CD4-positive, alpha-beta T cell treated with Interleukin-10 for 1 hour (primary cell): ENCODE data around the gene TRAK2.
"Not testable (repeated sequence)": the region's sequence is repeated elsewhere in the genome, so short reads cannot be mapped to it uniquely, and the experiment has no call there.

Experiments used
- DNase-seq: peaks from one replicate; pipeline ENCODE4 v3.0.0-alpha.2; 2020

The TRAK2 gene, protein sequence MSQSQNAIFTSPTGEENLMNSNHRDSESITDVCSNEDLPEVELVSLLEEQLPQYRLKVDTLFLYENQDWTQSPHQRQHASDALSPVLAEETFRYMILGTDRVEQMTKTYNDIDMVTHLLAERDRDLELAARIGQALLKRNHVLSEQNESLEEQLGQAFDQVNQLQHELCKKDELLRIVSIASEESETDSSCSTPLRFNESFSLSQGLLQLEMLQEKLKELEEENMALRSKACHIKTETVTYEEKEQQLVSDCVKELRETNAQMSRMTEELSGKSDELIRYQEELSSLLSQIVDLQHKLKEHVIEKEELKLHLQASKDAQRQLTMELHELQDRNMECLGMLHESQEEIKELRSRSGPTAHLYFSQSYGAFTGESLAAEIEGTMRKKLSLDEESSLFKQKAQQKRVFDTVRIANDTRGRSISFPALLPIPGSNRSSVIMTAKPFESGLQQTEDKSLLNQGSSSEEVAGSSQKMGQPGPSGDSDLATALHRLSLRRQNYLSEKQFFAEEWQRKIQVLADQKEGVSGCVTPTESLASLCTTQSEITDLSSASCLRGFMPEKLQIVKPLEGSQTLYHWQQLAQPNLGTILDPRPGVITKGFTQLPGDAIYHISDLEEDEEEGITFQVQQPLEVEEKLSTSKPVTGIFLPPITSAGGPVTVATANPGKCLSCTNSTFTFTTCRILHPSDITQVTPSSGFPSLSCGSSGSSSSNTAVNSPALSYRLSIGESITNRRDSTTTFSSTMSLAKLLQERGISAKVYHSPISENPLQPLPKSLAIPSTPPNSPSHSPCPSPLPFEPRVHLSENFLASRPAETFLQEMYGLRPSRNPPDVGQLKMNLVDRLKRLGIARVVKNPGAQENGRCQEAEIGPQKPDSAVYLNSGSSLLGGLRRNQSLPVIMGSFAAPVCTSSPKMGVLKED

DNA sequence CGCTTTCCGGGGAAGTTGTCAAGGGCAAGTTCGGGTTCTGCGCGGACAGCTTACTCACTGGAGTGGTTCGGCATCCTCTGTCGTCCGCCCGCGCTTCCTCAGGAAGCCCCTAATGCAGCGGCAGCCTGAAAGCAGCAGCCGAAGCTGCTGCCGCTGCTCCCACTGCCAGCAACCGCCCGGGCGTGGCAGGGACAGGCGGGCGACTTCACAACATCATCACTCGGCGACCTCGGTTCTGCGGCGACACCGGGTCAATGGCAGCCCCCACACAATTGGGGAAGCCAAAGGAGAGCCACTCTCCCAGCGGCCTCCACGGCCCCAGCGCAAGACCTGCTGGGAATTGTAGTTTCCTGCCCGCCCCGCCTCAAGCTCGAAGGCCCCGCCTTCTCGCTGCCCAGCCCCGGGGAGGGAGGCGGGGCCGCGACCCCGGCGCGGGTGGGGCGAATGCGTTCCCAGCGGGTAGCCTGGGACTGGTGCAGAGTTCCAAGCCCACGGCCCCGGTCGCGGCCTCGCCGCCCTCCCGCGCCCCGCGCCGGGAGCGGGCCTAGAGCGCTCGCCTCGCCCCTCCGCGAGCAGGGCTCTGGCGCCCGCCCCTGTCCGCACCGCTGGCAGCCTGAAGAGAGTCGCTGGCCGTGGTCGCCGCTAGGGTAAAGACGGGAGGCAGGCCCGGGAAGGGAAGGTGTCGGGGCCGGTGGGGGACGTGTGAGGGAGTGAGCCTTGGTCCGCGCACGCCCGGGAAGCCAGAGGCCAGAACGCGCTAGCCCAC, at the start of gene TRAK2, which contains the start of gene STRADB:
TRAK2 (minus strand) TSS at position 167 of the 766 bp plus-strand sequence. CDS start 30,951 bp downstream, outside the sequence.
STRADB (plus strand) TSS at position 449 of the 766 bp plus-strand sequence. CDS start 3,101 bp downstream, outside the sequence.
- peak; percentile 97 for DNase-seq

DNA sequence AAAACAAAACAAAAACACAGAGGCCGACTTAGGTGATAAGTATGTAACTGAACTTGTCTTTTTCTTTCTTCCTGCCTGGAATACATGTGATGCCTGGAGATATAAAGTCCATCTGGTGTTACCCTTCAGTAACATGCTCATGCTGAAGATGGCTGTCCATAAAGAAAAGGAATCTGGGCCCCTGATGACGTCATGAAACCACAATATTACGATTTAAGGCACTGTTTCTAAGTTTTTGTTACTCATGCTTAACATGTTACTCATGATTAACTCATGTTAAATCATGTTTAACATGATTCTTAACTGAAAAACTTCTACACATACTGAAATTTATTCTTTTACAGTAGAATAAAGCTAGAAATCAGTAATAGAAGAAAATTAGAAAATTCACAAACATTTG, 49.3 kb upstream of the TRAK2 start:
- DNase-seq: no peak

DNA sequence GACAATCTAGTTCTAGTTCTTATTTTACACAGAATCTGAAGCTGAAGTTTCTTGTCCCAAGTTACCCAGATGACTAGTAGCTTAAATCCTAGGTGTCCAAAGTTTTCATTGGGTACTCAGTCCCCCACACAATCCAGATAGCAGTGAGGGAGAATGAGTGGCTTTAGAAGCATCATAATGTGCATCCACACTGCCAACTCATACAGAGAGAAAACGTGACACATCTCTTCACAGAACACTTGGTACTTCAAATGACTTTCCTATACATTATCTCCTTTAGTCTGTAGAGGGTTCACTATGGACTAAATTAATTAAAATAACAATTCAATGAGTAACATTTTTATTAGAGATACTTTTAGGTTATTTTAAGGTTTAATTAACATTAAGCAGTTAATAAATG, 45.5 kb upstream of the TRAK2 start:
- DNase-seq: no peak

DNA sequence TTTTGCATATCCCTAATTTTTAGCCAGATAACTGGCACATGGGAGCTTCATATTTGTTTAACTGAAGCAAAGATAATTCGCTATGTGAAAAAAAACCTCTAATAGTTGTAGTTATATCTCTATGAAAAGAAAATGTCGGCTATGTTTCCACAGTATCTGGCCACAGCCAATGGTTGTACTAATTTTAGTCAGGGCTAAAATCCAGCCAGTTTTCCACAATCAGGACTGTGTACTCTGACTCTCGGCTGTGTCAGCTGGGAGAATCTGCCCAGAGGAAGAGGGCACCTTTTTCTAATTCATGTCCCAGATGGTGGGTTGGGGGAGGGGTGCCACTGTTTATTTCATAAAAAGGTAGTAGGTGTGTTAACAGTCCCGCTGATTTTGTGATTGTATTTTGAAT, 39.0 kb upstream of the TRAK2 start:
- no peak for DNase-seq

DNA sequence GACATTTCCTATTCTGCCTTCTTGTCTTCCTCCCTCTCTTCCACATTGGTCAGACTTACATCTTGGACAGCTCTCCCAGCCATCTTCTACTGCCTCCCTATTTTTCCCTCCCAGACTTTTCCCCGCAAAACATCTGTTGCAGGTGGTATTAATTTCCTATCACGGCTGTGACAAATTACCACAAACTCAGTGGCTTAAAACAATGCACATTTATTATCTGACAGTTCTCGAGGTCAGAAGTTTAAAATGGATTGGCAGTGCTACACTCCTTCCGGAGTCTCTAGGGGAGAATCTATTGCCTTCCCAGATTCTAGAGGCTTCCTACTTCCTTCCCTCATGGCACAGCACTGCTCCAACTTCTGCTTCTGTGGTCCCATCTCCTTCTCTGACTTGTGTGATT, 33.5 kb upstream of the TRAK2 start:
- DNase-seq: no peak

DNA sequence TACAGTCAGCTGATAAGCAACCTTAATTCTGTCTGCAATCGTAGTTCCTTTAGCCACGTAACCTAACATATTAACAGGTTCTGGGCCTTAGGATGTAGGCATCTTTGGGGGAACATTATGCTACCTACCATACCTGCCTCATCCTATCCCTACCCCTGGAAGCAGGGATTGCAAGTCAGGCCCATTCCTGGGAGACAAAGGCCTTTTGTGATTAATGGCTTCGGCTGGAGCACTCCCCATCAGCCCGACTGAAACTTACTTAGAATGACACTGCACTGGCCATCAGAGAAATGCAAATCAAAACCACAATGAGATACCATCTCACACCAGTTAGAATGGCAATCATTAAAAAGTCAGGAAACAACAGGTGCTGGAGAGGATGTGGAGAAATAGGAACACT, 32.5 kb upstream of the TRAK2 start:
- not testable (repeated sequence) for DNase-seq

DNA sequence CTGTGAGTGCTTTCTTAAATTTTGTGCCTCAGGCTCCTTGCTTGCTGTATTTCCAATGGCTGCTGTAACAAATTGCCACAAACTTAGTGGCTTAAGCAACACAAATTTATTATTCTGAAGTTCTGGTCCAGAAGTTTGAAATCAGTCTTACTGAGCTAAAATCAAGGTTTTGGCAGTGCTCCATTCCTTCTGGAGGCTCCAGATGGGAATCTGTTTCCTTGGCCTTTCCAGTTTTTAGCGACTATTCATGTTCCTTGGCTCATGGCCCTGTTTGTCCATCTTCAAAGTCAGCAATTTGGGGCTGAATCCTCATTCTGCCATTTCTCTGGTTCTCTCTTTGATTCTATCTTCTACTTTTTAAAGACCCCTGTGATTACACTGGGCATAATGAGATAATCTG, 32.1 kb upstream of the TRAK2 start:
- DNase-seq: no peak

DNA sequence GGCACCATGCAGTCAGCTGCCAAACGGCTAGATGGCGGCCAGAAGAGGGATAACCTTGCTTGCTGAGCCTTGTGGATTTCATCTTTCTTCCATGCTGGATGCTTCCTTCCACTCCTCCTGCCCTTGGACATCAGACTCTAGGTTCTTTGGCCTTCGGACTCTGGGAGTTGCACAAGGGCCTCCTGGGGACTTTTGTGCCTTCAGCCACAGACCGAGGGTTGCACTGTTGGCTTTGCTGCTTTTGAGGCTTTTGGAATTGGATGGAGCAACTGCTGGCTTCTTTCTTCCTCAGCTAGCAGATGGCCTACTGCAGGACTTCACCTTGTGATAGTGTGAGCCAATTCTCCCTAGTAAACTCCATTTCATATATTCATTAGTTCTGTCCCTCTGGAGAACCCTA, 31.3 kb upstream of the TRAK2 start:
- DNase-seq: no peak

DNA sequence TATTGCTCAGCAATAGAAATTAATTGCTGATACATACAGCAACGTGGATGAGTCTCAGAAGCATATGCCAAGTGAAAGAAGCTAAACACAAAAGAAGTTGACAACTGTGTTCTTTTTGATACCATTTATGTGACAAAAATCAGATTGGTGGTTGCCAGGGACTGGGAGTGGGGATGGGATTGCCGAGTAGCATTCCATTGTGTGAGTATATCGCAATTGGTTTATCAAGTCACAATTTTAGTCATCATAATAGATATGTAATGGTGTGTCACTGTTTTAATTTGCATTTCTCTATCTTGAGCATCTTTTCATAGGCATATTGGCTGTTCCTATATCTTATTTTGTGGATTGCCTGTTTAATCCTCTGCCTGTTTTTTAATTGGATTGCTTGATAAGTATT, 21.2 kb upstream of the TRAK2 start:
- DNase-seq: no peak

DNA sequence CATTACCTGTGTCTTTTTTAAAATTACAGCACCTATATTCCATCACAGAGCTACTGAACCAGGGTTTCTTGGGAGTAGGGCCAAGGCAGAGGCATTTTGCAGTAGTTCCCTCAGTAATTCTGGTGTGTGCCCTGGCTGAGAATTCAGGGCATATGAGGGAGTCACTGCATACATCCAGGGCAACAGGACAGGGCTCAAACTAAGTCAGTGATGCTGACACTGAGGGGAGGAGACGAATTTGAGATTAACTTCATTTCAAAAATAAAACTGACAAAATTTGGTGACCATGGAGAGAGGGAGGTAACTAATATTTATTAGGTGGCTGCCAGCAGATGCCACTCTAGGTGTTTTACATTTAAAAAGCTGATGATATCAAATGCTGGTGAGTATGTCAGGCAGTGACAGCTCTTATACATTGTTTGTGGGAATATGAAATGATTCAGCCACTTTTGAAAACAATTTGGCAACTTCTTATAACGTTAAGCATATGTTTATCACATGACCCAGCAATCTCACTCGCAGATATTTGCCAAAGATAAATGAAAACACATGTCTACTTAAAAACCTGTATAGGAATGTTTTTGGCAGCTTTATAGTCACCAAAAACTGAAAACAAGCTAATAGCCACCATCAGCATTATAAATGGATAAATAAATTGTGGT, 20.6 kb upstream of the TRAK2 start:
- DNase-seq: no peak

DNA sequence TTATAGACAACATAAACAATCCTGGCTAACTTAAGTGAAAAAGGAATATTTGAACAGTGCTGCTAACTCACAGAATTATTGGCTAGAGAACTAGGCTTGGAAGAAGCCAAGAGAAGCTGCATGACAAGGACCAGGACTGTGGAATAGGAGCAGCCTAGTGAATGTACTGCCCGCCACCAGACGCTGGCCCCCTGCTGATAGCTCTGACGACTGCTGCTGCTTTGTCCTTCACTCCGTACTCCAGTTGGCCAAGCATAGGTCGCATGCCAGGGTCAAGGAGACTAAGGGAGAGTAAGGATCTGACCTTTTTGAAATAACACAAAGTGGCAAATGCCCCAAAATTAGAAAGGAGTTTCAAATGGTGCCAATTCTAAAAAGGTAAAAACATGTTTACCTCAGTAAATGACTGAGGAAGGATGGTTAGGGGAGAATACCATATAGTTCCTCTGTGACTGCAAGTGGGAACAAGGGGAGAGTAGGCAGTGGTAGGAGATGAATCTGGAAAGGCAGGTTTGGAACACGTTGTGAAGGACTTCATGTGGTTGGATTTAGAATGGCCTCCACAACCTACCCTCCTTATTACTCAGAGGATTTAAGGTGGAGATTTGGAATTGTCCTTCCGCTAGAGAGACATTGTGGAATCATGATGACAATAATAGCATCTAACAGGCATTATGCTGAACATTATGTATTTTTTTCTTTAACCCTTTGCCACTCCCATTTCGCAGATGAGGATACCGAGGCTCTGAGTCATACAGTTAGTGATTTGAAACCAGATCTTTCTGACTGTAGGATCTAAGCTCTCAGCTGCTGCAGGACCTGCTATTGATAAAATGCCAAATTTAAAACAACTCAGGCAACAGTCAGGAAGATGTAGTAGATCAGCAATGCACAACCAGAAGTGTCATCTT, 19.8 kb upstream of the TRAK2 start:
- no peak for DNase-seq

DNA sequence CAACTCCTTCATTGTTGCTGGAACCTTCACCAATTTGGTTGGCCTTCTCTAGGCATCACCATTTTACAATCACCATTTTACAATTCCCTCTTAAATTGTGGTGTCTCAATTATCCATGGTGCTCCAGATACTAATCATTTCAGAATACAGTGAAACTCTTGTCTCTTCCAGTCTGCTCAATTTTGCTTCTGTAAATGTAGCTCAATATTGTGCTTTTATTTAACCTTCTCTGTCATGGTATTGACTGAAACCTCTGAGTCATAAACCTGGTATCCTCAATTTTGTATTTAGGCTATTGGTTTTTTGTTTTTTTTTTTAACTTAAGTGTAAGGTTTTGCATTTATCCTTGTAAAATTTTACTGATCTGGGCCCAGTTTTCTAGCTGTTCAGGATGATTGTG, 16.4 kb upstream of the TRAK2 start:
- DNase-seq: no peak

DNA sequence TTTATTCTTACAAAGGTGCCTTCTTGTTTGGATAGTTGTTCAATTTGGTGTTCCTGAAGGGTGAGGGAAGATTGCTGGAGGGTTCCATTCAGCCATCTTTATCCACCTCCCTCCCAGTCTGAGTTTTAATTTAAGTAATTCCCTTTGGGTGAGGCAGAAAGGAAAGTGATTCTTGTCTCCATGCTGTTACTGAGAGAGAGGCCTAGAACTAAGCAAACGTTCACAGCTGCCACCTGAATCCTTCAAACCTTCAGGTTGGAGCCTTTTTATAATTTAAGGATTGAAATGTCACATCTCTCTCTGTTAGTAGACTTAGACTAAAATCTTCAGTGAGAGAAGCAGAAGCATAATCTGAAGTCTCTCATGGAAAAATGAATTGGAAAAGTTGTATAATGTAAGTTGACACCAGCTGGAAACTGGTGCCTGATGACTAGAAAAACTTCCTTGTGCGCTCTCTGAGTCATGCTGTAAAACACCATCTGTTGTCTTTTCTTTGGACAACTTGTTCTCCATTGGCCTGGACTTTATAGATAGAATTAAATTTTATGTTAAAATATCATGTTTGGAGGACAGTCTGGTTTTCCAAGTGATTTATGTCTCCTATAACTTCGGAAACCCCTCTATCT, 14.9 kb upstream of the TRAK2 start:
- no peak for DNase-seq

DNA sequence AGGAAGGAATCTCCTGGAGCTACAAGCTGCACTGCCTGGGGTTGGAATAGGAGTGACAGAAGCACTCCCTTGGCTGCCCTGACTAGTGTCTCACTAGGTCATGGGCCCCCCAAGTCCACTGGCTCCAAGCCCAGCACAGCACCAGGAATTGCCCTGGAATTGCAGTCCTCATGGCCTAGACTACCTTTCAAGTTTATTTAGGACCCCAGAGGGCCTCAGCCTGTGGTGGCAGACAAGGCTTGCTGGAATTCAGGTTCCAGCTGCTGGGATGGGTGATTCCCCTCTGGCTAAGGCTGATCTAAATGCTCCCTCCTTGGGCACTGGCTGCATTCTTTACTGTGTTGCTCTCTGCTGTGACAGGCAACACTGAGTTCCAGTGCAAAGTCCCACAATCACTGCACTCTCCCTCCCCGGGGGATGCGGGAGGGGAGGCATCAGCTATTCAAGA, 14.3 kb upstream of the TRAK2 start:
- DNase-seq: no peak

DNA sequence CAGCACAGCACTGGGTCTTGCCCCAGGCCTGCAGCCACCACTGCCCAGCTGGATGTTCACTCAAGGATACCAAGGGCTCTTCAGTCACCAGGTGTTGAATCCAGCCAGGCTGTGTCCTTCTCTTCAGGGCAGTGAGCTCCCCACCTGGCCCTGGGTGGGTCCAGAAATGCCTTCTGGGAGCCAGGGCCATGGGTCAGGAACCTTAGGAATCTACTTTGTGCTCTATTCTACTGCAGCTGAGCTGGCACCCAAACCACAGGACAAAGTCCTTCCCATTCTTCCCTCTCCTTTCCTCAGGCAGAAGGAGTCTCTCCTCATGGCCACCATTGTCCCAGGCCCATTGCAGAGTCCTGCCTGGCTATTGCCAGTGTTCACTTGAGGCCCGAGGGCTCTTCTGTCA, 13.3 kb upstream of the TRAK2 start:
- DNase-seq: no peak

DNA sequence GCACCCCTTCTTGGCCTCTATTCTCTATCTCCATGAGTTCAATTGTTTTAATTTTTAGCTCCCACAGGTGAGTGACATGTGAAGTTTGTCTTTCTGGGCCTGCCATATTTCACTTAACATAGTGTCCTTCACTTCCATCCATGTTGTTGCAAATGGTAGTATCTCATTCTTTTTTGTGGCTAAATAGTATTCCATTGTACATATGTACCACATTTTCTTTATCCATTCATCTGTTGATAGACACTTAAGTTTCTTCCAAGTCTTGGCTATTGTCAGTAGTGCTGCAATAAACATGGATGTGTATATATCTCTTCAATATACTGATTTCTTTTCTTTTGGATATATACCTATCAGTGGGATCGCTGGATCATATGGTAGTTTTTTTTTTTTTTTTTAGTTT, 9.3 kb upstream of the TRAK2 start:
- no peak for DNase-seq

DNA sequence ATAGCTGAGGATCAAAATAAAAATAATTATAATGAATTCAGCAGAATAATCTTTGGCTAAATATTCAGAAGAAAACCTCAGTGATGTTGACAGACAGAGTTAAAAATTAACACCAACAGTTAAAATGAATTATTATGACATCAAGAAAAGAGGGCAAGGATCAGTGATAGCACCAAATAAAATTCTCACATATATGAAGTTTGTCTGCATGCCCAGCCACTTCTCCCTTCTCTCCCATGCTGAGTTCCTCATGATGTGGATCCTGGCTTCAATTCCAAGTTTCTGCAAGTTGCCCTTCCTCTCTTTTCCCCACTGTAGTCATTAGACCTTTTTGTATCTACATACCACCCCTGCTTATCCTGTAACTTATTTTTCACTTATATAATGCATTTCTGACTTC, 7.1 kb upstream of the TRAK2 start:
- no peak for DNase-seq

DNA sequence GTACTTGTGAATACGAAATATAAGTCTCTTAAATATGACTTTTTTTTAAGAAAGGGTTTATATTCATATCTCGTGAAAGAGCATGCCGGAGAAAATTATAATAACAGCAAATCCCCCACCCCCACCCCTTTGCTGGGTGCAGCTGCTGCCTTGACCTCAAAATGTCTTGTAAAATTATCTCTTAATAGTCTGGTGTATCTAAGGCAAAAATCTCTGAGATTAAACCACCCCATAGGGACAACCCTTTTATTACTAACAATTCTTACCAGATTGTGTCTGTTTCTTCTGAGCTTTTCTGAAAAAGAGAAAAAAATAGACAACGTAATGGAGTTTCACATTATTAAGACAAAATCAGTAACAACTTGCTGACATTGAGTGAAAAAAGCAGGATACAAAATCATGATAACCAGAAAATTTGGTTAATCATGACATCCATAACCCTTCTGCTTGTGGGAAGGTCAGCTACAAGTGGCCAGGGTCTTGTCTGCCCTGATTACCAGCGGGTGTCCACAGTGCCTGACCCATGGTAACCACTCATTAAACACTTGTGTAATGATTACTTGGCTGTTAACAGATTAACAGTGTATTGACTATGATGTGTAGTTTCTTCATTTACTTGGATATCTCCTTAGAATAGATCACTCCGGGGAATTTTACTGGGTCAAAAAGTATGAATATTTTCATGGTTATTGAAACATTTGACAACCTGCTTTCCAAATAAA, 1.8 kb upstream of the TRAK2 start:
- no peak for DNase-seq

DNA sequence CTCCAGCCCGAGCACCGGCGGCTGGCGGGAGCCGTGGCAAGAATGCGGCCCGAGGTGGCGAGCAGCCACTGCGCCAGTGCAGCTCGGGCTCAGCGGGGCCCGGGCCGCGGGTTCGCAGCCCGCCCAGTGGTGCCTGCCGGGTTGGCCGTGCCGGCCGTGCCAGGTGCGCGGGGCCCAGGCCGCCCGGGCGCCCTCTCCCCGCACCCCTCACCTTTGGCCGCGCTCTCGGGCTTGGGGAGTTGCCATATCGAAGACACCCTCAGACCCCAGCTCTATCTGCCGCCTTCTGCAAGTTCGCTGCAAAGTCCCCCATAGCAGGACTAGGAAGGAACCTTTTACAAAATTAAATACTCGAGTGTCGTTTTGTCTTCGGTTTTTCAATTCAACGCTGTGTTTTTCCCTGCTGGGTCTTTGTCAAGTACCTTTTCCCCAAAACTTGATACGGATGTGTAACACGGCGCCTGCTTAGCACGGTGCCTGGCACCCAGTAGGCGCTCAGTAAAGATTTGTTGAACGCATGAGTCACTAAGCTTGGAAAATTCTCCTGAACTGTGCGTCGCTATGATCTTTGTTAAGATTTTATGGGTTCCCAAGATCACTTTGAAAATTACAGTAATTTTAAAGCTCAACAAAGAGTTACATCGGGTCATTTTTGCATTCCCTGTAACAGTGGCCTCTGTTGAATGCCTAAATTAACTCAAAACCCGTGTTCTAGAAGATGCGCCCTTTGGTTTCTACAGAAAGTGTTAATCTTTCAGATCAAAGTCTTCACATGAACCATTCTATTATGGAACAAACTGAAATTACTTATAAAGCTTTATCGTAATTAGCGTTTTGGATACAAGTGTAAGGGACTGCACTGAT, 1.0 kb upstream of the TRAK2 start:
- DNase-seq: no peak
